GM18507 (cell line): ENCODE measurements around the gene DDX11.
"Not testable (repeated sequence)": the region's sequence is repeated elsewhere in the genome, so short reads cannot be mapped to it uniquely, and the experiment has no call there.

ENCODE experiments used
- DNase-seq: peaks from one replicate; pipeline ENCODE4 v3.0.0; 2011; ENCODE audit warnings: low read depth; ENCODE audit not compliant: insufficient read length; ENCODE audit errors: extremely low spot score
- FAIRE-seq: peaks from 2 replicates; lab custom pipeline; 2011; peaks lifted over from hg19 to GRCh38; lab: Jason Lieb, UNC

The DDX11 gene

DNA sequence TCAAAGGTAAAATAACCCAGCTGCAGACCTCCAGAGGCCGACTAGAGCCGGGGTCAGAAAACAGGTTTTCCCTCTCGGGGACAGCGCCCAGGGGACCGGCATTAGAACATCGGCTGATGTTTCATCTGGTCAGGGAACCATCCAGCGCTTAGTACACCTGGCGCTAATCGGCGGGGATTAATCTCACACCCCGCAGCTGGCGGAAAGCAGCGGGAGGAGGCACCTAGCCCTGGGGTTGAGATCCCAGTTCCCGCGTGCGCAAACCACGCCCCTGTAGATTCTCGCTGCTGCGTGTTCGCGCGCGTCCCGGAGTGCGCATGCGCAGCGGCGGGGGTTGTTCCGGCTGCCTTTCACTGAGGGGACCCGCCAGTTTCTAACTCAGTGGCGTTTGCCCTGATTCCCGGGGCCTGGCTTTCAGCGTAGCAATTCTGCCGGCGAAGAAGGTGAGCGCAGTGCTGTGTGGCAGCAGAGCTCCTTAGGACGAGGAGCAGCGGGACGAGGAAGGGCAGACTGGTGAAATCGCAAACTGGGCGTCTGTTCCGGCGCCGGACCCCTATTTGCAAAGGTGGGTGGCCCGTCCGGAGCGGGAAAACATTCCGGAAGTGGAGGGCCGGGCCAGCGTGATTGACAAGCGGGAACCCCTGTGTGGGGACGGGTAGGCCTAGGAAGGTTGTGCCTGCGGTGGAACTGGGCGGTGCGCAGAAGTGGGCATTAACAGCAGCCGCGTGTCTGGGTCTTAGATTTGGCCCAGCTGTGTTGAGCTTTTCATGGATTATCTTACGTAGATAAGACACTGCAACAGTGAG is at the start of gene DDX11:
Gene DDX11 (plus strand): TSS at position 334 of the 806 bp plus-strand sequence. CDS start 4,534 bp downstream, outside the sequence.
- peak; percentile 69 for DNase-seq
- FAIRE-seq, result peak; percentile 71

DNA sequence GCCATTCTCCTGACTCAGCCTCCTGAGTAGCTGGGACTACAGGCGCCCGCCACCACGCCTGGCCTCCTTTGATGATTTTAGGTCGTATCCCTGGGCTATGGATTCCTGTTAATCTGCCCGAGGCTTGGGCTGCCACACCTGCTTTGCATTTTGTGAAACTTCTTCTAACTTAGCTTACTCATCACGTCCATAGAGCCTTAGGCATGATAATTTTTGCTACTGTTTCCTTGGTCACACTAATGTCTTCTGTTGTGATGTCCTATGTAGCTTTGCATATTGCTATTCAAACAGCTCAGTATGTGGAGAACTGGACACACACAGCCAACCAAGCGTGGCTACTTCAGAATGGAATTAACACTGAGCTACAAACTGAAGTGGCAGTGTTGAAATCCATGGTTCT is 47.5 kb upstream of the DDX11 start:
- FAIRE-seq (no peak), DNase-seq (no peak)

DNA sequence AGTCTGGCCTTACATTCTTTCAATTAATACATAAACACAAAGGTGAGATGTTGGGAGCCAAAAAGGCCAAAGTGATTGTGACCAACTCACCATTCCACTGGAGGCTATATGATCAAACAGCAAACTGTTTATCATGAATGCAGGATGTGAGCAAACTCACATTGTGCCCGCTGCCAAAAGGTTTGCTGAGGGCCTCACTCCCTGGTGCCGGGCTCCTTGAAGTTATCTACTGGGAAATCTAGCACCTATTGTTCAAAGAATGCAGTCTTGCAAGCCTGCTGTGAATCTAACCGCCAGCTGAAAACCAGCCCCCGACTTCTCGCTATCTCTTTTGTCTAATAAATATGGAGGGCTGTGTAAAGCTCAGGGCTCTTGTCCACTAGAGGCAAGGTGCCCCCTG is 46.7 kb upstream of the DDX11 start:
- not testable (repeated sequence) for FAIRE-seq, DNase-seq

DNA sequence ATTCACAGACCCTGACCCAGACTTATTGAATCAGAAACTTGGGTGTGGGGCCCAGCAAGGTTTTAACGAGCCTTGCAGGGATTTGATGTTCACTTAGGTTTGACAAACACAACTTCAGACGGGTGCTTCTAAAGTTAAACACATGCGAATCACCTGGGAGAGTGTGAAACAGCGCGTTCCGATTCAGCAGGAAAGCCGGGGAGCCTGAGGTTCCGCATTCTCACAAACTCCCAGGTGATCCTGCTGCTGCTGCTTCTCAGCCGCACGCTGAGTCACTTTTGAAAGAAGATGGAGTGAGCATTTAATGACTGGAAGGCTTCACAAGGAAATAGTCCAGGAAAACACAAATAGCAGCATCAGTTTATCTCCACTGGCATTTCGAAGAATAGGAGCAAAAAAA is 44.2 kb upstream of the DDX11 start:
- no peak for FAIRE-seq
- DNase-seq, result no peak

DNA sequence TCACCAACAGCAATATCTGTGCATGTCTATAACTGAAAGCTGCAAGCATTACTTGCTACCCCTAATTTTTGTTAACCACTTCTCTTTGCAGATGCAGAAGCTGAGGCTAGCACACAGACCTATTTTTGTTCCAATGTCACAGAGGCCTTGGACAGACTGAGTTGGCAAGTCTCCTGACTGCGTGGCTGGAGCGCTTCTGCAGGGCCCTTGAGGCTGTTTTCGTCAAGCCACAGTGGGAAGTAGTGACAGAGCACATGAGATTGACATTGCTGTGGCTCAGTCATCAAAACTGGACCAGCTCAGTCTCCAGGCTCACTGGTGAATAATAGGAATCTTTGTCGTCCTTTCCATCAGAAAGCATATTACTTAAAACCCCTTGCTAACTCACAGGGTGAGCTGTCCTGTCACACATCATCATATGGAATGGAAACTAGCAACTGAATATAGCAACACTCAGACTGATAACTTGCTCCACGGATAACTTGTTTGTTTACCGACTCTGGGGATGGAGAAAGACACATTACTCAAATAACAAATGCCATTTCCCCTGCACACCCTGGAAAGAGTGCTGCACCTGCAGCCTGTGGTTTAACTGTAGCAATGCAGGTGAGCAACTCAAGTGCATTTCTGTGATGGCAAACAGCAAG is 43.6 kb upstream of the DDX11 start:
- DNase-seq, result no peak
- no peak for FAIRE-seq

DNA sequence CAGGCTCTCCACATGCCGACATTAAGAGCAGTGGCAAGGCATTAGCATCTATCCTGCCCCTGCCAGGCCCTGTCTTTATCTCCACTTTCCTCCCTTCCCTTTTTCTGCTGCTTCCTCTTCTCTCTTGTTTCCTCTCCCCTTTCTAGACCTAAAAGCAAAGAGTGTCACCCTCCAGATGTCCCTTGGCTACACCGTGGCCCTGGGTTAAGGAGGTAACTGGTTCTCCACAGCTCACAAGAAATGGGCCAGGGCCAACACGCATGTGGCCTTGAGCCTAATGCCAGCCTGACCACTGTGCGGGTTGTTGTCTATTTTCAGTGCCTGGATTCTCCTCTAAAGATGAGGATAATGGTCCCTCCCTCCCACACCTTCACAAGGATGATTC is 41.7 kb upstream of the DDX11 start:
- DNase-seq (no peak), FAIRE-seq (no peak)

DNA sequence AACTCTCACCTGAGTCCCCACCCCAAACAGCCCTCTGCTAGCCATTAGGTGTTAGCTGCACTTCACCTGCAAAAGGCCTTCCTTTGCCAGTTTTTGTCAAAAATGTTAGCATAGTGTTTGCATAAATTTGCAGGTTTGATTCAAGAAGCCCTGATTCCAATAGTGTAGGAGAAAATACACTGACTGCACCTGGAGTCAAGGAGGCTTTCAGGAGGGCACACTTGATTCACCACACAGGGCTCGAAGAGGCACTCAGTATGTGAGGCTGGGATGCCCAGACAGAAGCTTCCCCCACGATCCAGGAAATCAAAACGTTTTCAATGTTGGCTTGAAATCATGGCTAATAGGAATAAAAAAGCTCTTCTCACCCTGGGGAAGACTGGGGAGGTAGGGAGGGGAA is 40.5 kb upstream of the DDX11 start:
- DNase-seq (no peak), FAIRE-seq (no peak)

DNA sequence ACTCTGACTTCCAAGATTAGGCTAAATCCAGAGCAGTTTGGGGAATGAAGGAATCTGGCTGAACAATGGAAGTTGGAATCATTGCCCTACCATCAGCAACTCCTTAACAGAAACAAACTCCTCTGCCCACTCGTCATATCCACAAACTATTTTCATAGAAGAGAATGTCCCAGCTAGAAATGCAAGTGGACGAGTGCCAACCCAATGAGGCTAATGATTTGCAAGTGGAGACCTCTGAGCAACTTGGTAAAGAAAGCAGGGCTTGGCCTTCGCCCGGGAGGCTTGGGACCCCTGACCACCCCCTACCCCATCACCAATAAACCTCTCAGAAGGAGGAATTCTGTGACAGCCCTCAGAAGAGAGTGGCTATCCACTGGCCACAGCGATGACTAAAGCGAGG is 40.0 kb upstream of the DDX11 start:
- DNase-seq (no peak), FAIRE-seq (no peak)

DNA sequence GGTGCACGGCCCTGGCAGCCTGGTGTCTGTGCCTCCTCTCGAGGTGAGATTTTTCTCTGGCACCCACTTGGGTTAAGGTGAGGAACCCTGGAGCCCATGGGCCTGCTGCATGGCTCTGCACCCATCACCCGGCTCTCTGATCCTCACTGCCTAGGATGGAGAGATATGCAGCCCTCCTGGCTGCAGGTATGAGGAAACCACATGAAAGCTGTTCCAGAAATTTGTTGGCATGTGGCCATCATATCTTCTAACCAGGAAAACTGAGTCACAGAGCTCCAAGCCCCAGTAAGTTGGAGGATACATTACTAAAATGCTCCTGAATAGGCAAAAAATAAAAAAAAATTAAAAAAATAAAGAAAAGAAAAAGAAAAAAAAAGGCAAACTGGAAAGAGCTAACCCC is 39.3 kb upstream of the DDX11 start:
- FAIRE-seq (no peak), DNase-seq (no peak)

DNA sequence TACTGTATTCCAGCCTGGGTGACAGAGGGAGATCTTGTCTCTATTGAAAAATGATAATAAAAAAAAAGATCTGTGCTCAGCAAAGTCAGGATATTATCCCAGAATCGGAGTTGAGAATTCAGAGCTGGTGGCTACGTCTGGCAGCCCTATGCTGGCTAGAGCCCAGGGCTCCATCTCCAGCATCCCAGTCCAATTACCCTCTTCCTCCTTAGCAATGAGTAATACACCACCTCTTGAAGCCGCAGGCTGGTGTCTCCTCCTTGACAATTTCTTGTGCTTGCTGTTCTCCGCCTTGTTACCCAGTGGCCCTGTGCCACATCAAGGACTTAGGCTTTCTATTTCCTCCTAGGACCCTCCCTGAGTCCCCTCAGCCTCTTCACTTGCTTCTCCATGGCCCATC is 38.4 kb upstream of the DDX11 start:
- DNase-seq (no peak), FAIRE-seq (no peak)

DNA sequence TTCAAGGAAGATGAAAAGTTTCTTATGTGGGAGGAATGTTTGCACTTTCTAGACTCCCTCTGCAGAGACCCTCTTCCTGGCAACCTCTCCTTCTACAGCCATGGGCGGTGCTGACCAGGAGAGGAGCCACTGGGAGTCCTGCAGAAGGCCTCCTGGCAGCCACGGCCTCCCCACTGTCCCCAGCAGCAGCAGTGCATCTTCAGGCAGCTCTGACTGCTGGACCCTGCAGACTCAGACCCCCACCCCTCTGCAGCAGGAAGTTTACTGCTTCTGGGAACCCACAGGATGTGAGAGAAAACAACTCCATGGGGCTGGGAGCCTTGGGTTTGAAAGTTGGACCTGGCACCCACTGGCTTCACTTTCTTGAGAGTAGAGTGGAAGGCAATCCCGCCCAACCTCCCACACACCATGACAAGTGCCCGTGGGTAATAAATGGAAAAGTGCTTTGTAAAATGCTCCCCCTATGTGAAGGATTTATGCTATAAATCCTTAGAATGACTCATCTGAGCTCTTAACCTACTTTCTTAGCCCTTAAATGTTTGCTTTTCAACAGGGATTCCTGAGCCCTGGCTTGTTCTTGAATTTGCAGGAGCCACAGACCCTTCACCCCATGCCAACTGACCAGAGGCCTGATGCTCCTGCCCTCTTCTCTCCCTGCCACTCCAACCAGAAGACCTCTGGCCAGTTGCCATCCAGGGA is 37.5 kb upstream of the DDX11 start:
- DNase-seq, result no peak
- no peak for FAIRE-seq

DNA sequence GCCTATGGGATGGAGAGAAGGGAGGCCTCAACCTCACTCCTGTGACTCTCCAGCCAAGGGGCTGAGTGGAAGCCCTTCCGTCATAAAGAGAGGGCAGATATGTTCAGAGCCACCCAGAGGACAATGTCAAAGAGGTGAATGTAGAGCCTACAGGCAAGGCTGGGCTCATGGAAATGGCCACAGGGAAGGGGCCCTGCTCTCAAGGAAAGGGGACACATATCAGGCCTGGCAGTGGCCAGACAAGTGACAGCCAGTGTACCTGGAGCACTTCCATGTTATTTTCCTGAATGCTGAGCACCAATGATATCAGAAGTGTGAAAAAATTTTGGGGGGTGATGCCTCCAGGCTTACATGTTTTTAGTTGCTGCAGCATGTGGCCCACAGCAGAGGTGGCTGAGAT is 36.6 kb upstream of the DDX11 start:
- FAIRE-seq, result no peak
- DNase-seq, result no peak

DNA sequence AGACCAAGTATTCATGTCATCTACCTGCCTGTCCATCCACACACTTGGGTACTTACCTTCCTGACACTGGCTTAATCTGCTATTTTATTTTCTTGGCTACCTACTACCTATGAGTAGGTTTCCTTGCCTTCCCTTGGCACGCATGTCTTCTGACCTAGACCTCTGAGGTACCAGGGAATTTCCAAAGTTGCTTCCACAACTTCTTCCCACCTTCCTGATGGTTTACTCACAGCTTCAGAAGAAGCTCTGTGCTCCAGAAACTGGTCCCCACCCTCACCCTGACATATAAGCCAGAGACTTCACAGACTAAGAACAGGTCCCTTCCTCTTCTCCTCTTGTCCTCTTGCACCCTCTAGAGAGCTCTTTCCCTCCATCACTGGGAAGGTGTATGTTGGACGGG is 35.7 kb upstream of the DDX11 start:
- FAIRE-seq (no peak), DNase-seq (no peak)

DNA sequence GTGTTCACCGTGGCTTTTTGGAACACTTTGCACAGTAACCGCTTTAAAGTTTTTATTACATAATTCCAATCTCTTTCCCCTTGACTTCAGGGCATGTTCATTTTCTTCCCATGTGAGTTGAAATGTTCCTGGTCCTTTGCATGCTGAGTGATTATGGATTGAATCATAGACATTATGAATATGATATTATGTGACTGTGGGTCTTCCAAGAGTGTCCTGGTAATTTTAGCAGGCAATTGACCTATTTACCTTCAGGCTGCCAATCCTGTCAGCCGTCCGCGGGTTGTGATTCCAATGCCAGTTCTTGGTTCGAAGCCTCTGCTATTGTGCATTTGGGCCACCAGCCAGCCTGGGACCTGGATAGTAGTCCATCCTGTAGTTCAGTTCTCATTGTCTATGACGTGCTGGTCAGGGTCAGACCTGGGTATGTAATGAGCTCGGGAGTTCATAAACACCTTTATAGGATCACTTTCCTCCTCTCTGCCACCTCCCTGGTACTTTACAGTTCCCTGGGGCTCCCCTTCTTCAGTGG is 32.6 kb upstream of the DDX11 start:
- FAIRE-seq (no peak), DNase-seq (no peak)

DNA sequence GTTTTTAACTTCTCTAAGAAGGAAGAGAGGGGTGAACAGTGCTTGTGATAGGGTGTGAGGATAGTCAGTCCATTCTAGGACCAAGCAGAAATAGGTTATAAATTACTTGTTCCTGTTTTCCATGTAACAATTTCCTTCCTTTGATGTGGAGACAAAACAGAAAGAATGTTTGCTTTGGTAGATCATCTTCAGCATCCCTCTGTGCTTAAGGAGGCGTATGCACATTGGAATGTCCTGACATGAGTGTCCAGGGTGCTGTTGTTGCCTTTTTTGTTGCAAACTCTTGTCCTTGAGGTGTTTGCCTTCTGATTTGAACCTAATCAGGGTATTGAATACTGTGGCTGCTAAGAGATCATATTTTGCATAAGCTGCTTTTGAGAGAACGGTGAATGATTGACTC is 23.5 kb upstream of the DDX11 start:
- not testable (repeated sequence) for DNase-seq, FAIRE-seq

DNA sequence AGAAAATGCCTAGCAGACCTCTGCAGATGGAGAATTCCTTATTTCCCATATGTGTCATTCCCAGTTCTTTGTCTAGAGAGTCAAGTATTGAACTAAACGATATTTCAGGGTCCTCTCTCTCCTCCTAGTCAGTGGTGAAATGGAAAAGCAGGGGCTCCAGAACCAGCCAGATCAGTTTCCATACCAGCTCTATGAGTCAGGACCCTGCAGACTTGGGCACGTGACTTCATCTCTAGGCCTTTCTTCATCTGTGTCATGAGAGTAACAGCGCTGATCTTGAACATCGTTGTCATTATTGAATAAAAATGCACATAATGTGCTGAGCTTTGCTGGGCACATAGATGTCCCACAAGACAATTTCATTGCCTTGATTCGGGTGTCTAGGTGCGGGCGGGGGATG is 23.1 kb upstream of the DDX11 start:
- DNase-seq, FAIRE-seq: not testable (repeated sequence)

DNA sequence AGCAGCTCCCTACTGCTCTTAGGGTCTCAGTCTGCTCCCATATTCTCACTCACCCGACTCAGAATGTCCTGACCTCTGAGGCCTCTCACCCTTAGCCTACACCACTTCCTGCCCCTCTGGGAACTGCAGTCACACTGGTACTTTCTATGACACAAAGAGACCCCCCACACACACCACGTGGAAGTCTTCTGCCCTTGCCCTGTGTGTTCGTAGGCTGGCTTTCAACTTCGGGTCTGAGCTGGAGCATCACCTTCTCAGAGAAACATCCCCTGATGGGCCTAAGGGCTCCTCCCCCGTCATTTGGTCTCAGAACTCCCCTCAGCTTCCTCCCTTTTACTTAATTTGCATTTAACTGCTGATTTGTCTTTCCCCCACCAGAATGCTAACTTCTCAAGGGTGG is 22.0 kb upstream of the DDX11 start:
- not testable (repeated sequence) for DNase-seq
- FAIRE-seq, result peak; percentile 56

DNA sequence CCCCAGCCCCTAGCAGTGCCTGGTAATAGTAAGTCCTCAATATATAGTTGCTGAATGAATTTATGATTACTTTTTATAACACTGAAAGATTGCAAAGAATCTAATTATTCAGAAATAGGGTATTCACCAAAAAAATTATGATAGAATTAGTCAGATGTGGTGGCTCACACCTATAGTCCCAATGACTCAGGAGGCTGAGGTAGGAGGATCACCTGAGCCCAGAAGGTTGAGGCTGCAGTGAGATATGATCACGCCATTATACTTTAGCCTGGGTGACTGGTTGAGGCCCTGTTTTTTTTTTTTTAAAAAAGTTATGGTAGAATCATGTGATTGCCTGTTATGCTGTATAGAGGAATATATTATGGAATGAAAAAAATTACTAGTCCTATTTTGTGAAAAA is 21.5 kb upstream of the DDX11 start:
- not testable (repeated sequence) for DNase-seq, FAIRE-seq

DNA sequence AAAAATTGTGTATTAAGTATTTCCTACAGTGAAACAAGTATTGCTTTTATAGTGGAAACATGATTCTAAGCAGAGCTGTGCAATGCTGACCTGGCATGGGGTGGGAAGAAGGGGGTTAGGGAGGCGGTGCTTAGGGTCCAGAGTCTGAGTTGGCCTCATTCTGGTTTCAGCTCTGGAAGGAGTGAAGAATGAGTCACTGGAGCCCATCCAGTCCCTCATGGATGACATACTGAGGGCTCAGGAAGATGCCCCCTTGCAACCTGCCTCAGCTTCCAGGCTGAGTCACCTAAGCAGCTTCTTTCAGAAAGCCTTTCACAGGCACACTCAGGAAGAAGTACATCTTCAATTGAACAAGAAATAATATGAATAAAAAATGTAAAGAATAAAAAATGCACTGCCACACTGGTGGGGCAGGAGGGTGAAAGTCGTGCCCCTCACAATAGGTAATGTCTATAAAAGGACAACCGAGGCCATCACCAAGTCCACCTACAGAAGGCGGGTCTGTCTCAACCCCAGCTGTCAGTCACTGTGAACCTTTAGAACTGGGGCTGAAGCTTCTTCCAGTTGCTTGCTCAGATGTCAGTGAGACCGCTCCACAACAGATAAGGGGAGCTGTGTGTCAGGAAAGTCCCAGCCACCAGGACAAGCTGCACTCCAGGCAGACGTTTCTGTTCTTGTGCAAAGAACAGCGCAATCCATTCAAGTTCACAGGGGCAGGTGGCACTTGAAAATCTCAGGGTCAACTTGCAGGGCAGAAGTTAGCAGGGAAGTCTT is 20.8 kb upstream of the DDX11 start:
- DNase-seq, FAIRE-seq: not testable (repeated sequence)

DNA sequence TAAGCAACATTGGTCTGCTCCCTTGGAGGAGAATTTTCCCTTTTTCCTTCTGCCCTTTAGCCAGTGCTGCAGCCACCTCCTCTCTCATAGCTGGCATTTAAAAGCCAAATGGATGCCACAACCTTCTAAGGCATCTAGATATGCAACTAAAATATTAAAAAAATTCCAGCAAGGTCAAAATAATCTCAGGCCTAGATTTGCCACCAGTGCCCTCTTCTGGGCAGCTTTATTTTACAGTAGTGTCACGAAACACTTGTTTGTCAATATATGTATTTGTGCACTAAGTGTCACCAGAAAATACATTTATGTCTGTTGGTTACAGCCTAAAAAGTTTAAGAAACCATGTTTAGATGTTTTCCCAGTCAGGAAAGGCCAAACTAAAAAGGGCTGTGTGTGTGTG is 19.7 kb upstream of the DDX11 start:
- FAIRE-seq, result peak; percentile 36

More for the DNA sequence above, 19.7 kb upstream of the DDX11 start:
- not testable (repeated sequence) for DNase-seq
